Cardiac fibroblast (primary cell): ENCODE results near the gene BACE2.
A peak's percentile ranks its signal among the peaks of the same experiment; 100 is the strongest.

Experiments
- DNase-seq, 2 donors: peaks; one replicate each; pipeline versions ENCODE4 v3.0.0 to v3.0.0-alpha.2; 2010; ENCODE audit warnings: low read depth in 2 of 2
- H3K4me3 ChIP-seq, 2 donors: replicated peaks in 1 of 2; 1 replicate in 1 of 2; 2 replicates in 1 of 2; pipeline ENCODE4 v1.5.1; 2011; ENCODE audit warnings: low read depth in 2 of 2, low read length in 2 of 2, mild to moderate bottlenecking in 2 of 2, moderate library complexity in 1 of 2
- CTCF ChIP-seq: IDR thresholded peaks from one replicate; pipeline ENCODE4 v1.5.1; 2011; ENCODE audit warnings: low read depth, mild to moderate bottlenecking, low read length, inconsistent platforms

The BACE2 gene

GRCh38 chr21:41160036-41160435 lies 7.9 kb upstream of the BACE2 start:
- H3K4me3 ChIP-seq: no peak overlapping the region
- DNase-seq: no peak
- TF ChIP-seq CTCF: no peak

GRCh38 chr21:41161428-41161827 lies 6.5 kb upstream of the BACE2 start:
- DNase-seq: no peak
- no peak for TF ChIP-seq CTCF
- H3K4me3 ChIP-seq: no peak overlapping the region

- TF ChIP-seq CTCF: no peak
- no peak overlapping the region for H3K4me3 ChIP-seq
- DNase-seq: no peak
Measured at GRCh38 chr21:41162096-41162495, 5.9 kb upstream of the BACE2 start.

- no peak for TF ChIP-seq CTCF
- no peak for DNase-seq
- H3K4me3 ChIP-seq: no peak overlapping the region
Measured at GRCh38 chr21:41163091-41163490, 4.9 kb upstream of the BACE2 start.

- no peak for TF ChIP-seq CTCF
- no peak for DNase-seq
Measured at GRCh38 chr21:41164052-41164451, 3.9 kb upstream of the BACE2 start.

GRCh38 chr21:41164981-41165655 lies 2.8 kb upstream of the BACE2 start:
- no peak for TF ChIP-seq CTCF
- no peak overlapping the region for H3K4me3 ChIP-seq
- DNase-seq: peak; percentile 11 to 42

More at GRCh38 chr21:41164052-41164451, 3.9 kb upstream of the BACE2 start:
- H3K4me3 ChIP-seq: no peak overlapping the region

- H3K4me3 ChIP-seq: peak overlapping the region; percentile 70 to 76
- DNase-seq: peak in 1 of 2 donors; percentile 5
- TF ChIP-seq CTCF: no peak
Measured at GRCh38 chr21:41166884-41167283, 1.1 kb upstream of the BACE2 start.
